ENCODE results near the gene HDDC2.
A peak's percentile ranks its signal among the peaks of the same experiment; 100 is the strongest.

Gene HDDC2

GRCh38 chr6:125273965-125274364 lies 27.8 kb downstream of the HDDC2 start:
- no peak overlapping the region for H3K4me3 ChIP-seq (ENCODE audit: low read depth in 1 of 2, low read length in 2 of 2)
- H3K27me3 ChIP-seq (ENCODE audit: control insufficient read depth in 1 of 2, insufficient read depth in 2 of 2, low read length in 2 of 2): no peaks in the 10 kb centered on the region
- no peak overlapping the region for H3K27ac ChIP-seq (ENCODE audit: low read depth, low read length)
- no peak overlapping the region for H3K9ac ChIP-seq (ENCODE audit: low read depth in 1 of 2, low read length in 2 of 2)
- H3K9me3 ChIP-seq (ENCODE audit: control insufficient read depth in 1 of 2, low read length in 2 of 2): no peaks in the 10 kb centered on the region
- H3K4me1 ChIP-seq (ENCODE audit: control insufficient read depth in 1 of 2, insufficient read depth in 2 of 2, low read length in 2 of 2): peaks cover 11 to 14% of the 10 kb centered on the region in 2 donors
- H3K36me3 ChIP-seq (ENCODE audit: control insufficient read depth in 1 of 2, insufficient read depth in 2 of 2, low read length in 2 of 2): peaks cover 3 to 43% of the 10 kb centered on the region in 2 donors

DNA sequence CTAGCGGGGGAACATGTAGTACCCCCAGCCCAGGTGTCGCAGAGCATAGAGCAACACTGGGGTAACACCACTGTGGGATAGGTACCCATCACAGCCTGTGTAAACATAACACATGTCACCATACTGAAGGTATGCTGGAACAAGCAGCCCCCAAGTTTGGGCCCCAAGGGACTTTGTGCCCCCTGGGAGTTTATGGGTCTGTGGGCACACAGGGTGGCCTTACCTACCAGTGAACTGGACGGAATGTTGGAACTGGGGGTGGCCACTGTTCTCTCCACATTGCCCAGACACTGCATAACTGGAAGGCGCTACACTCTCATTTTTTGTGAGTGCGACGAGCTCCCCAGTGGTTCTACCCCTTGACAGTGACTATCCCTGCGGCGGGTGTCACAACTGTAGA lies 28.5 kb downstream of the HDDC2 start:
- no peaks in the 10 kb centered on the region for H3K9me3 ChIP-seq (ENCODE audit: control insufficient read depth in 1 of 2, low read length in 2 of 2)
- H3K9ac ChIP-seq (ENCODE audit: low read depth in 1 of 2, low read length in 2 of 2): no peak overlapping the region
- H3K27me3 ChIP-seq (ENCODE audit: control insufficient read depth in 1 of 2, insufficient read depth in 2 of 2, low read length in 2 of 2): no peaks in the 10 kb centered on the region
- peaks cover 11 to 14% of the 10 kb centered on the region in 2 donors for H3K4me1 ChIP-seq (ENCODE audit: control insufficient read depth in 1 of 2, insufficient read depth in 2 of 2, low read length in 2 of 2)
- H3K36me3 ChIP-seq (ENCODE audit: control insufficient read depth in 1 of 2, insufficient read depth in 2 of 2, low read length in 2 of 2): peaks cover 3 to 43% of the 10 kb centered on the region in 2 donors
- H3K4me3 ChIP-seq (ENCODE audit: low read depth in 1 of 2, low read length in 2 of 2): no peak overlapping the region
- H3K27ac ChIP-seq (ENCODE audit: low read depth, low read length): no peak overlapping the region

- Histone ChIP-seq H3K9ac (ENCODE audit: low read depth in 1 of 2, low read length in 2 of 2) (no peak overlapping the region), H3K4me1 (ENCODE audit: control insufficient read depth in 1 of 2, insufficient read depth in 2 of 2, low read length in 2 of 2) (peaks cover 11 to 14% of the 10 kb centered on the region in 2 donors), H3K27ac (ENCODE audit: low read depth, low read length) (no peak overlapping the region), H3K36me3 (ENCODE audit: control insufficient read depth in 1 of 2, insufficient read depth in 2 of 2, low read length in 2 of 2) (peaks cover 3 to 33% of the 10 kb centered on the region in 2 donors), H3K4me3 (ENCODE audit: low read depth in 1 of 2, low read length in 2 of 2) (no peak overlapping the region), H3K27me3 (ENCODE audit: control insufficient read depth in 1 of 2, insufficient read depth in 2 of 2, low read length in 2 of 2) (no peaks in the 10 kb centered on the region), H3K9me3 (ENCODE audit: control insufficient read depth in 1 of 2, low read length in 2 of 2) (no peaks in the 10 kb centered on the region)
Observed at GRCh38 chr6:125271486-125272159, 30.1 kb downstream of the HDDC2 start.

GRCh38 chr6:125270380-125270779 lies 31.4 kb downstream of the HDDC2 start:
- H3K9me3 ChIP-seq (ENCODE audit: control insufficient read depth in 1 of 2, low read length in 2 of 2): no peaks in the 10 kb centered on the region
- H3K27ac ChIP-seq (ENCODE audit: low read depth, low read length): no peak overlapping the region
- H3K9ac ChIP-seq (ENCODE audit: low read depth in 1 of 2, low read length in 2 of 2): no peak overlapping the region
- no peak overlapping the region for H3K4me3 ChIP-seq (ENCODE audit: low read depth in 1 of 2, low read length in 2 of 2)
- H3K36me3 ChIP-seq (ENCODE audit: control insufficient read depth in 1 of 2, insufficient read depth in 2 of 2, low read length in 2 of 2): peaks cover 3 to 25% of the 10 kb centered on the region in 2 donors
- H3K27me3 ChIP-seq (ENCODE audit: control insufficient read depth in 1 of 2, insufficient read depth in 2 of 2, low read length in 2 of 2): no peaks in the 10 kb centered on the region
- peaks cover 11 to 14% of the 10 kb centered on the region in 2 donors for H3K4me1 ChIP-seq (ENCODE audit: control insufficient read depth in 1 of 2, insufficient read depth in 2 of 2, low read length in 2 of 2)

- H3K36me3 ChIP-seq (ENCODE audit: control insufficient read depth in 1 of 2, insufficient read depth in 2 of 2, low read length in 2 of 2): peaks cover 3 to 25% of the 10 kb centered on the region in 2 donors
- H3K4me1 ChIP-seq (ENCODE audit: control insufficient read depth in 1 of 2, insufficient read depth in 2 of 2, low read length in 2 of 2): peaks cover 5 to 11% of the 10 kb centered on the region in 2 donors
- H3K27ac ChIP-seq (ENCODE audit: low read depth, low read length): no peak overlapping the region
- H3K4me3 ChIP-seq (ENCODE audit: low read depth in 1 of 2, low read length in 2 of 2): peak overlapping the region in 1 of 2 donors; percentile 43
- no peaks in the 10 kb centered on the region for H3K27me3 ChIP-seq (ENCODE audit: control insufficient read depth in 1 of 2, insufficient read depth in 2 of 2, low read length in 2 of 2)
- no peaks in the 10 kb centered on the region for H3K9me3 ChIP-seq (ENCODE audit: control insufficient read depth in 1 of 2, low read length in 2 of 2)
- no peak overlapping the region for H3K9ac ChIP-seq (ENCODE audit: low read depth in 1 of 2, low read length in 2 of 2)
Observed at GRCh38 chr6:125269328-125269985, 32.3 kb downstream of the HDDC2 start.

GRCh38 chr6:125268765-125269164 lies 33.0 kb downstream of the HDDC2 start:
- Histone ChIP-seq H3K4me1 (ENCODE audit: control insufficient read depth in 1 of 2, insufficient read depth in 2 of 2, low read length in 2 of 2) (peaks cover 5% of the 10 kb centered on the region in 2 donors), H3K9ac (ENCODE audit: low read depth in 1 of 2, low read length in 2 of 2) (no peak overlapping the region), H3K4me3 (ENCODE audit: low read depth in 1 of 2, low read length in 2 of 2) (no peak overlapping the region), H3K9me3 (ENCODE audit: control insufficient read depth in 1 of 2, low read length in 2 of 2) (no peaks in the 10 kb centered on the region), H3K27me3 (ENCODE audit: control insufficient read depth in 1 of 2, insufficient read depth in 2 of 2, low read length in 2 of 2) (no peaks in the 10 kb centered on the region), H3K27ac (ENCODE audit: low read depth, low read length) (no peak overlapping the region), H3K36me3 (ENCODE audit: control insufficient read depth in 1 of 2, insufficient read depth in 2 of 2, low read length in 2 of 2) (peaks cover 3 to 25% of the 10 kb centered on the region in 2 donors)

DNA sequence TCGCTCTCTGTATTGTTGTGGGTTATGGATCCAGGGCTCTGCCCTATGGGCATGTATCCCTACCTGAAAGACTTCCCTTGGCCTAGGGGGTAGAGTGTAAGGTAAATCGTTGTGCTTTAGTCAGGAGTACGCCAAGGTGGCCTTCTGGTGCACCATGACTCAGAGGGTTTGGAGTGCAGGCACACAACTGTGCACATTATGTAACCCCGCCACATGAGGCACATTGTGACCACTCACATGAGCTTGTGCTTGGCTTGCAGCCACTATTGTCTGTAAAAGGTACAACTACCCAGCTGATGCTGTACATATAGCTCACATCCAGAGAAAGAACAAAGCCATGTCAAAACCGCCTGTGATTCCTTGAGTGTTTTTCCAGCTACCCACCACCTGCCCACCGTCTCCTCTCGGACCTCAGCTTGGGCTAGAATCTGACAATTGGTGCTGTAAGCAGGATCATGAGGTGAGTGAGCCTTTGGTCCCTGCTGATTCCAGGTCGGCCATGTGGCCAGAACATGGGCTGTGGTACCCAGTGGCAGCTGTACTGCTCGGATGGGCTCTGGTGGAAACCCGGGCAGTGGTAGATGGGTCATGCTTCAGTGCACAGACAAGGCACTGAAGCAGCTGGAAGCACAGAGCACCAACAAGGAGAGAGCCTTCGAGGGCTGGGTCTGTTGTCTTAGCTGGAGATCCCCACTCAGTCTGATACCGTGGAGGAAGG lies 33.8 kb downstream of the HDDC2 start:
- Histone ChIP-seq H3K9ac (ENCODE audit: low read depth in 1 of 2, low read length in 2 of 2) (no peak overlapping the region), H3K4me1 (ENCODE audit: control insufficient read depth in 1 of 2, insufficient read depth in 2 of 2, low read length in 2 of 2) (peaks cover 4 to 5% of the 10 kb centered on the region in 2 donors), H3K36me3 (ENCODE audit: control insufficient read depth in 1 of 2, insufficient read depth in 2 of 2, low read length in 2 of 2) (peaks cover 3 to 20% of the 10 kb centered on the region in 2 donors), H3K9me3 (ENCODE audit: control insufficient read depth in 1 of 2, low read length in 2 of 2) (no peaks in the 10 kb centered on the region), H3K27me3 (ENCODE audit: control insufficient read depth in 1 of 2, insufficient read depth in 2 of 2, low read length in 2 of 2) (no peaks in the 10 kb centered on the region), H3K27ac (ENCODE audit: low read depth, low read length) (no peak overlapping the region), H3K4me3 (ENCODE audit: low read depth in 1 of 2, low read length in 2 of 2) (no peak overlapping the region)

DNA sequence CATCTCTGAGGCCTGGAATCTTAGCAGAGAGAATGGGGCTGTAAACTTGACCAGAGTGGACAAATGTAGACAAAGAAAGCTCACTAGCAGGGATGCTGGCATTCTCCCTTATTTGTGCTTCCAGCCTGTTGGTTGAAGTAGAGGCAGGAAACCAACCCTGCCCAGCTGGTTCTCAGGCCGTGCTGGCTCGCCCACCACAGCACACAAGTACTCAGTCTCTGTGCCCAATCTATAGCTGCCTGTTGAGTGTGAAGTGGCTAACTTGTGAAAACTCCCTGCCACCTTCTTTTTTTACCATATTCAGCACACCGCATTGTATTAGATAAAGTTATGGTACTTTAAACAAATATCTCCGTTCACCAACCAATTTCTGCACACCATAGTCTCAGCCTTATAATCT lies 37.3 kb downstream of the HDDC2 start:
- no peak overlapping the region for H3K27ac ChIP-seq (ENCODE audit: low read depth, low read length)
- H3K4me1 ChIP-seq (ENCODE audit: control insufficient read depth in 1 of 2, insufficient read depth in 2 of 2, low read length in 2 of 2): peaks cover 0 to 4% of the 10 kb centered on the region in 2 donors
- no peaks in the 10 kb centered on the region for H3K36me3 ChIP-seq (ENCODE audit: control insufficient read depth in 1 of 2, insufficient read depth in 2 of 2, low read length in 2 of 2)
- no peak overlapping the region for H3K4me3 ChIP-seq (ENCODE audit: low read depth in 1 of 2, low read length in 2 of 2)
- H3K27me3 ChIP-seq (ENCODE audit: control insufficient read depth in 1 of 2, insufficient read depth in 2 of 2, low read length in 2 of 2): no peaks in the 10 kb centered on the region
- no peak overlapping the region for H3K9ac ChIP-seq (ENCODE audit: low read depth in 1 of 2, low read length in 2 of 2)
- no peaks in the 10 kb centered on the region for H3K9me3 ChIP-seq (ENCODE audit: control insufficient read depth in 1 of 2, low read length in 2 of 2)

DNA sequence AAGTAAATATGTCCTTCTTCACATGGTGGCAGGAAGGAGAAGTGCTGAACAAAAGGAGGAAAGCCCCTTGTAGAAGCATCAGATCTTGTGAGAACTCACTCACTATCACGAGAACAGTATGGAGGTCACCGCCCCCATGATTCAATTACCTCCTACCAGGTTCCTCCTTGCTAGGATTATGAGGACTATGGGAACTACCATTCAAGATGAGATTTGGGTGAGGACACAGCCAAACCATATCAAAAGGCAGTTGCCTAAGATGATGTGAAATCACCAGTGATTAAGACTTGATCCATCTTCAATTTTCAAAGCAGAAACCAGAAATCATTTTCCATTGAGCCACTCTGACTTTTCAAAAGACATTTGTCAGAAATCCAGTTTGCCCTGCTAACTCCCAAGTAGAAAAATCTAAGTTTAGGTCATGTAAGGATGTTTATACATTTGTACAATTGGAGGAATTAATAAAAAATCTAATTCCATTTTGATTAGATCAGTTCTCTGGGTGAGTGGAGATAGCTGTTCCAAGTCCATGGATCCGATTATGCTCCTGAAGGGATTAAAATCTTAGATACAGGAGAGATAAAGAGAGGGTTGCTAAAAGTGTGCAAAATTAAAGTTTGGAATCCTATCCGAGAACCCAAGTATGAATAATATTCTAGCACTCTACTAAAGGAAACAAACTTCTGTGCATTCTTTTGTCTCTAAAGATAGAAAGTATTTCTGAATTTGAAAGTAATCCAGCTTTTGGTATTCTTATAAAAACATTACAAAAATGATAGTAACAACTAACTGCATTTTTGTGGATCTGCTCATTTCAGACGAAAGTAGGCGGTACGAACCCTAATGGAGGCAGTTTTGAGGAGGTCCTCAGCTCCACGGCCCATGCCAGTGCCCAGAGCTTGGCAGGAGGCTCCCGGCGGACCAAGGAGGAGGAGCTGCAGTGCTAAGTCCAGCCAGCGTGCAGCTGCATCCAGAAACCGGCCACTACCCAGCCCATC lies 39.5 kb downstream of the HDDC2 start:
- Histone ChIP-seq H3K27ac (ENCODE audit: low read depth, low read length) (no peak overlapping the region), H3K27me3 (ENCODE audit: control insufficient read depth in 1 of 2, insufficient read depth in 2 of 2, low read length in 2 of 2) (no peaks in the 10 kb centered on the region), H3K4me1 (ENCODE audit: control insufficient read depth in 1 of 2, insufficient read depth in 2 of 2, low read length in 2 of 2) (no peaks in the 10 kb centered on the region), H3K9ac (ENCODE audit: low read depth in 1 of 2, low read length in 2 of 2) (no peak overlapping the region), H3K4me3 (ENCODE audit: low read depth in 1 of 2, low read length in 2 of 2) (no peak overlapping the region), H3K9me3 (ENCODE audit: control insufficient read depth in 1 of 2, low read length in 2 of 2) (no peaks in the 10 kb centered on the region), H3K36me3 (ENCODE audit: control insufficient read depth in 1 of 2, insufficient read depth in 2 of 2, low read length in 2 of 2) (no peaks in the 10 kb centered on the region)

Data from duodenal mucosa (tissue), 2 donors.